NCI-H187 treated with DMSO at 0.1 percent for 48 hours (cell line): ENCODE data around the gene CHIT1.

Source experiments
- DNase-seq: peaks from one replicate; lab custom pipeline; 2025; lab: John Stamatoyannopoulos, UW

The CHIT1 gene

GRCh38 chr1:203188686-203189232 is 40.7 kb downstream of the CHIT1 start:
- no peak for DNase-seq

DNA sequence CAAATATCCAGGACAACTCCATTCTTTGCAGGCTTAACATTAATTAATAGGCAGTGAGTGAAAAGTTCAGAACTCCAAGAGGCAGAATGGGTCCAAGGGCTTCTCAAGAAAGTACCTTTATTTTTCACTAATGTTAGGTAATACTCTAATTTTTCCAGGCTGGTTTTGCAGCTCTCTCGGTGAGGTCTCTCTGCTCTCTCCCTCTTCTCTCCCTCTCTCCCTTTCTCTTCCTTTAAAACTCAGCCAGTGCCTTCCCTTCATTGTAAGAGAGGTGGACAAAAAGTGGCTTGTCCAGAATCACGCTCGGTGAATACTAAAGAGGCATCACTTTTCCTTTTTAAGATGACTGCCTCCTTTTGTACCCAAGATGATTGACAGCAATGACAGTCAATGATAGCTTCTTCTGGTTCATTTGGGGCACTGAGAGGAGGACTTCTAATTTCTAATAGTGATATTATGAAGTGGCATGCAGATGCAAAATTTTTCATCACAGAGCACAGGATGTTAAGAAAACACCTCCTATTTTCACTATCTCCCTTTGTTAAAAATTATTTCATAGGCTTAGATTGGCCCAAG is 41.7 kb downstream of the CHIT1 start:
- DNase-seq: no peak

GRCh38 chr1:203187304-203187685 is 42.2 kb downstream of the CHIT1 start:
- DNase-seq: no peak

DNA sequence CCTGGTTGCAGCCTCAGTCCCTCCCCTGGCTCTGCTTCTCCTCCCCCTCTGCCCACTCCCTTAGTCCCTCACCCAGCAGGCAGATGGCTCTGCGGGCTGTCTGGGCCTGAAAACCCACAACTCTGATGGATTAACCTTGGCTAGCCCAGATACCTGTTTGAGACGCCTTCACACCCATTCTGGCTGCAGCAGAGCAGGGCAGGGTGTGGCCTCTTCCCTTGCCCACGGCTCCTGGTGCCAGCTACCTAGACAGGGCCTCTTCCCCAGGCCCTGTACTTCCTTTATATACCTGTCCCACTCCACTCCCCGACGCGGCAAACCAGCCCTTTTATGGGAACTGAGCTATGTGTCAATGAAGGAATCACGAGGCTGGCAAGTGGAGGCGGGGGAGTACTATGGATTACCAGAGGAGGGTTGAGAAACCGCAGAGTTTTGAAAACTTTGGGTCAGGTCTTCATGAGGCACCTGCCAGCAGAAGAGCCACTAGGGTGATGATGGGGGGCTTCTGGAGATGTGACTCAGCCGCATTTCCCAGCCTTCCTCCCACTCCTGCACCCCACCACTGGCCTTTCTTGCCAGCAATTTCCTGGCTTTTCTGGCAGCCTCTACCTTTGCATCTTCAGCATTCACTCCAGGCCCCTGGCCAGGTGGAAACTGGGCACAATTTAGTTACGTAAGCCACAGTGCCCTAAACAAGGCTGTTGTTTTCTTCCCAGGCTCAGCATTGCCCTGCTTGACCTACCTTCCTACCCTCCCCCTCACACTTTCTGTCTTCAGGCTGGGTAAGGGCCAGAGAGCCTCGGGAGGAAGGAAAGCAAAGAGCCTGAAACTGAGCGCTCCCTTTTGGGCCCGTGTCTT is 42.8 kb downstream of the CHIT1 start, which contains the start of gene CHI3L1:
Gene CHI3L1, minus strand, starts transcription at position 259 of the 858 bp plus-strand sequence. Its CDS starts 81 bp downstream, at position 178.
- DNase-seq: no peak

- DNase-seq: no peak
These were observed 43.4 kb downstream of the CHIT1 start for GRCh38 chr1:203186091-203186445.

GRCh38 chr1:203185585-203185984 is 43.9 kb downstream of the CHIT1 start:
- DNase-seq: no peak

DNA sequence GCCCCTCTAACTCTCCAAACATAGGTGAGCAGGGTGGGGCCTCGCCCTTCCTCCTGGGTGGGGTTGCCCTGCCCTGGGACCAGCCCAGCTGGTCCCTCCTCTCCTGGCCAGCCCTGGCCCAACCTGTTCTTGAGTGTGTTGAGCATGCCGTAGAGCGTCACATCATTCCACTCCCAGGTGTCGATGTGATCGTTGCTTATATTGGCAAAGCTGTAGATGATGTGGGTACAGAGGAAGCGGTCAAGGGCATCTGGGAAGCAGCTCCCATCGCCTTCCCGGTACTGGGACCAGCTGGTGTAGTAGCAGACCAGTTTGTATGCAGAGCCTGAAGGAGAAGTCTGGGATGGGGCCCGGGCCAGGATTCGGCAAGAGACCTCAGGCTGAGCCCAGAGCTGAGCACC is 44.4 kb downstream of the CHIT1 start:
- no peak for DNase-seq

DNA sequence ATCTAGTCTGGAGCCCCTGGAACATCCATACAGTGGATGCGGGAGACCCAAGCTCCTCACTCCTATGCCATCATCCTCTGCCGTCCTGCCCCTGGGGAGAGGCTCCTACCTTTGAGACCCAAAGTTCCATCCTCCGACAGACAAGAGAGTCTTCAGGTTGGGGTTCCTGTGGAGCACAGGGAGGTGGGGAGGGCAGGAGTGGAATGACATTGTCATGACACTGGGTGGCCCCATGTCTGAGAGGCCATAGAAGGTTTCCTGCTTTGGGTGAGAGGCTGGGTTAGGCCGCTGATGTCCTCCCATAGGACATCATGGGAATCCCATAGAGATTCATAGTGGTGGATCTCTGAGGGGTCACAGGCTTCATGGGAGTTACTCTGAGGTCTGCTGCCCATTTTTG is 45.0 kb downstream of the CHIT1 start:
- DNase-seq: no peak

DNA sequence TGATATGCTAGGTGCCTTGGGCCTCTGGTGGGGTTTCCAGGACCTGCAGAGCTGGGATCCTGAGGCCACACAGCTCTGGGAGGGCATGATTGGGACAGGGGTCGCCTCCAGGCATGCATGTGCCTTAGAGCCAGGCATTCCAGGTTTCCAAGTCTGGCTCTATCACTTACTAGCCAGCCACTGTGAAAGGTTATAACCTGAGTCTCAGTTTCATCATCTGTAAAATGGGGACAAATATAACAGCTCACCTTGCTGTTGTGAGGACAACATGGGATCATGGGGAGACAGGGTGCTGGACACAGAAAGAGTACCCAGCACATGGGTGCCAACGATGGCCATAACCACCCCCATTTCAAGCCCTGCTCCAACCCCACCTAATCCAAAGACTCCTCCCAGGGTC is 45.6 kb downstream of the CHIT1 start:
- no peak for DNase-seq

DNA sequence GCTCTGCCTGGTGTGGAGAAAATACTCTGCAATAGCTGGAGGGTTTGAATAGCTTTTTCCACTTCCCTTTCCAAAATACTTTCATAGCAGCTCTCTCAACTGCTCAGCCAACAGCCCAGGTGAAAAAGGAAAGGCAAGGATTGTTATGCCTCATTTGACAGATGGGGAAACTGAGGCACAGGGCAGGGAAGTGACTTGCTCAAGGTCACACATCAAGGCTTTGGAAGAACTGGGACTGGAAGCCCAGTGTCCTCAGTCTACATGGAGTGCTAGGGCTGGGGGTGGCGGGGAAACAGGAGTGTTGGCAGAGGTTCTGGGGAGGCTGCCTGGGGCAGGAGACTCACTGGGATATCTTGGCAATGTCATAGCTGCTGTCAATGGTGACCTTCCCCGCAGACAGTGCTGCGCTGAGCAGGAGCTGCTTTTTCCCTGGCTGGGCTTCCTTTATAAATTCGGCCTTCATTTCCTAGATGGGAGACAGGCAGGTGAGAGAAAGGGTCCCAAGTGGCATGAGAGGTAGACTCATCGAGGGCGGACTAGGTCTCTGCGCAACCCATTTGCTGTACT is 47.0 kb downstream of the CHIT1 start:
- no peak for DNase-seq

- no peak for DNase-seq
These were observed 47.7 kb downstream of the CHIT1 start for GRCh38 chr1:203181586-203182386.

GRCh38 chr1:203180611-203181330 is 48.7 kb downstream of the CHIT1 start:
- no peak for DNase-seq

DNA sequence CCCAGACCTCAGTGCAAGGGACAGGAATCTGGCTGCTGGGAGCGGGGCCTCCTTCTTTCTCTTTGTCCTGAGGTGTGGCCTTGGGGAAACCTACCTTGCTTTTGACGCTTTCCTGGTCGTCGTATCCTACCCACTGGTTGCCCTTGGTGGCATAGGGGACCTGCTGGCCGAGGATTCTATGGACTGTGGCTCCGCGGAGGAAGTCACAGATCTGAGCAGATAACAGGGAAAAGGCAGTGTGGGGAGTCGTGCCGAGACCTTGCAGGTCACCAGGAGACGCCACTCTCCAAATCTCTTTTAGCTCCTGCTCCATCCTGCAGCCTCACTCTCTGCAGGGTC is 49.8 kb downstream of the CHIT1 start:
- DNase-seq: no peak

- no peak for DNase-seq
These were observed 50.4 kb downstream of the CHIT1 start for GRCh38 chr1:203178821-203179666.

DNA sequence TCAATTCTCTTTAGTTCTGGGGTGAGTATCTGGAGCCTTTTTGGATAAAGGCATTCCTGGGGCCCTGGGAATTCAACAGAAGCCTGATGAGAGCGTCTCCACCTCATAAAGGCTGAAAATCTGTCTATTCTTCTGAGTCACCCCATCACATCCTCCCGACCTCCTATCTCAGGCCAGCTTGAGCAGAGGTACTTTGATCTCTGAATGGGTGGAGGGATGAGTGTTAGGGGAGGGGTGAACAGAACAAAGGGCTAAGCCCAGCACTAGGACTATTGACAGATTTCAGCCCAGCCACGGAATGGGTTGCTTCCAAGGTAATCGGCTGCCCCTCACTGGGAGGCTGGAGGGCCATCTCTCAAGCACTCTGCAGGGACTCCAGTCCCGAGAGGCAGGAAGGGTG is 51.4 kb downstream of the CHIT1 start:
- DNase-seq: no peak

DNA sequence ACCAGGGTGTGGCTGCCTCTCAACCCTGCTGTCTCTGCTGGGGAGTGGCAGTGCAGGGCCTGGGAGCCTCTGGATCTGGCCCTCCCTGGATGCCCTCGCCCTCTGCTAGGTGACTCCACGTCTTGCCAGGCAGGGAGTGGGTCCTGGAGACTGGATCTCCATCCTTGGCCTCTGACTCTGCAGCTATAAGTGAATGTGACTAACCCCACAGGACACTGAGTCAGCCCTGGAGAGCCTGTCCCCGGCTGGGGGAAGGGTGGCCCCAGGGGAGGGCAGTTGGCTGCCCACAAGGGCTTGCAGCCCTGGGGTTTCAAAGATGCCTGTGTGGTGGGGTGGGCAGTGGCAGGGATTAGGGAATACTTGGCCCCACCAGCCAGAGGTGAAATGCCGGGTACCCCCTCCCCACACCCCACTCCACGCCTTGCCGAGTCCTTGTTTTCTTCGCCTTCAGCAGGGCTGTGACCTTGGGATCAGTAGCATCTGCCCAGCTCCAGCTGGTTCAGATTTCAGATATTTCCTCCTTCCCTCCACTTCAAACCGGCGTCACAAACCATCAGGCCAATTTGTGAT is 51.9 kb downstream of the CHIT1 start:
- no peak for DNase-seq

DNA sequence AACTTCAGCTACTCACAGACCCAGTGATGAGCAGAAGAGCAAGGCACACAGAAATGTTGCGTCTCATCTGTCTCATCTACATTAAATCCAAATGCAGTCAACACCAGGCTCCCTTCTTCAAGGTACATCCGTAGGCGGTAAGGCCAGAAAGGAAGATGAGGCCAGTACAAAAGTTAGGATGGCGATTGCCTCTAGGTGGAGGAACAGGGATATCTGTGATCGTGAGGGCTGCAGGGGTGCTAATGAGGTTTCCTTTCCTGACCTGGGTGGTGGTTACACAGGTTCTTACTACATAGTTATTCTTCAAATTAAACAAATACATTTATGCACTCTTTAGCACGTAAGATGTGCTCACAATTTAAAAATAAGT is 52.5 kb downstream of the CHIT1 start:
- no peak for DNase-seq

GRCh38 chr1:203176273-203177035 is 53.0 kb downstream of the CHIT1 start:
- DNase-seq: no peak

GRCh38 chr1:203175827-203176241 is 53.6 kb downstream of the CHIT1 start:
- DNase-seq: no peak
